ENCODE results near the gene PLSCR4. TPM values are rescaled to one million over a fixed set of nuclear protein-coding genes. Genes with fewer than 3 reads are reported as not detected.

PLSCR4 gene
- total RNA-seq, 2 experiments from 2014 or later: not detected

- H3K9me3 Mint-ChIP-seq: no peaks in the 10 kb centered on the region
- intact Hi-C loops (cut with DNase I, micrococcal nuclease): loop anchor here (1.0 to 5.0 kb wide), 3 partner anchors 358 to 423 kb away; no protein-coding TSS in a partner anchor
Observed at GRCh38 chr3:146218880-146219866, 31.7 kb downstream of the PLSCR4 start.

GRCh38 chr3:146217324-146217723 lies 33.6 kb downstream of the PLSCR4 start:
- DNase-seq (no peak), ATAC-seq (ENCODE audit: poor library complexity) (no peak)
- Histone ChIP-seq H3K4me3 (ENCODE audit: low read length) (no peak overlapping the region), H3K4me1 (ENCODE audit: insufficient read depth, low read length) (no peaks in the 10 kb centered on the region), H3K9me3 (ENCODE audit: control insufficient read depth in 1 of 2, insufficient read depth in 1 of 2, low read length in 2 of 2) (no peaks in the 10 kb centered on the region), H3K27ac (ENCODE audit: low read depth in 1 of 2, low read length in 2 of 2) (no peak overlapping the region), H3K36me3 (ENCODE audit: insufficient read depth, low read length) (no peaks in the 10 kb centered on the region), H3K27me3 (ENCODE audit: control insufficient read depth in 1 of 2, insufficient read depth in 2 of 2, low read length in 2 of 2) (no peaks in the 10 kb centered on the region)
- intact Hi-C loops (cut with DNase I, micrococcal nuclease): loop anchor here (2.0 to 5.0 kb wide), 2 partner anchors 359 to 425 kb away; no protein-coding TSS in a partner anchor
- no peak for TF ChIP-seq CTCF (IDR thresholded peaks at IDR 0.05)
- CTCF ChIA-PET: no interaction called here
- H3K4me3 Mint-ChIP-seq: no peak overlapping the region
- H3K9me3 Mint-ChIP-seq: no peaks in the 10 kb centered on the region
- POLR2A ChIA-PET: no interaction called here
- H3K36me3 Mint-ChIP-seq (ENCODE audit: low read depth): no peaks in the 10 kb centered on the region
- no peaks in the 10 kb centered on the region for H3K4me1 Mint-ChIP-seq (ENCODE audit: low read depth)
- H3K27ac Mint-ChIP-seq: no peak overlapping the region
- no peaks in the 10 kb centered on the region for H3K27me3 Mint-ChIP-seq

More at GRCh38 chr3:146218880-146219866, 31.7 kb downstream of the PLSCR4 start:
- Mint-ChIP-seq H3K4me1 (ENCODE audit: low read depth) (no peaks in the 10 kb centered on the region), H3K27me3 (no peaks in the 10 kb centered on the region), H3K36me3 (ENCODE audit: low read depth) (no peaks in the 10 kb centered on the region), H3K27ac (no peak overlapping the region), H3K4me3 (no peak overlapping the region)
- no peak for ATAC-seq (ENCODE audit: poor library complexity)
- Histone ChIP-seq H3K9me3 (ENCODE audit: control insufficient read depth in 1 of 2, insufficient read depth in 1 of 2, low read length in 2 of 2) (no peaks in the 10 kb centered on the region), H3K27me3 (ENCODE audit: control insufficient read depth in 1 of 2, insufficient read depth in 2 of 2, low read length in 2 of 2) (no peaks in the 10 kb centered on the region), H3K4me1 (ENCODE audit: insufficient read depth, low read length) (no peaks in the 10 kb centered on the region), H3K27ac (ENCODE audit: low read depth in 1 of 2, low read length in 2 of 2) (no peak overlapping the region), H3K36me3 (ENCODE audit: insufficient read depth, low read length) (no peaks in the 10 kb centered on the region), H3K4me3 (ENCODE audit: low read length) (no peak overlapping the region)
- DNase-seq: peak; percentile 6 to 57 (median 16)
- CTCF ChIA-PET: interaction anchor here (1.0 kb wide), 1 partner anchor 358 kb away, joined by 3 read pairs; no protein-coding TSS in a partner anchor
- peak; percentile 78 for TF ChIP-seq CTCF (IDR thresholded peaks at IDR 0.05)
- POLR2A ChIA-PET: no interaction called here

GRCh38 chr3:146214493-146214892 lies 36.4 kb downstream of the PLSCR4 start:
- ChIA-PET POLR2A (no interaction called here), CTCF (no interaction called here)
- no peak for ATAC-seq (ENCODE audit: poor library complexity)

More at GRCh38 chr3:146214493-146214892, 36.4 kb downstream of the PLSCR4 start:
- Histone ChIP-seq H3K9me3 (ENCODE audit: control insufficient read depth in 1 of 2, insufficient read depth in 1 of 2, low read length in 2 of 2) (no peaks in the 10 kb centered on the region), H3K36me3 (ENCODE audit: insufficient read depth, low read length) (no peaks in the 10 kb centered on the region), H3K27me3 (ENCODE audit: control insufficient read depth in 1 of 2, insufficient read depth in 2 of 2, low read length in 2 of 2) (no peaks in the 10 kb centered on the region), H3K27ac (ENCODE audit: low read depth in 1 of 2, low read length in 2 of 2) (no peak overlapping the region), H3K4me1 (ENCODE audit: insufficient read depth, low read length) (no peaks in the 10 kb centered on the region), H3K4me3 (ENCODE audit: low read length) (no peak overlapping the region)
- intact Hi-C loops (cut with DNase I, micrococcal nuclease): no loop called here
- TF ChIP-seq CTCF (IDR thresholded peaks at IDR 0.05): no peak
- Mint-ChIP-seq H3K36me3 (ENCODE audit: low read depth) (no peaks in the 10 kb centered on the region), H3K27me3 (no peaks in the 10 kb centered on the region), H3K4me1 (ENCODE audit: low read depth) (no peaks in the 10 kb centered on the region), H3K4me3 (no peak overlapping the region), H3K9me3 (no peaks in the 10 kb centered on the region), H3K27ac (no peak overlapping the region)
- no peak for DNase-seq

All from CD4-positive, alpha-beta T cell (primary cell).